GM10847 (cell line): ENCODE measurements around the gene LRRN4CL.

ENCODE experiments used
- POLR2A ChIP-seq: IDR thresholded peaks from 2 replicates; pipeline ENCODE4 v1.6.1; 2011; ENCODE audit not compliant: insufficient read length; ENCODE audit errors: extremely low read depth

Gene LRRN4CL

GRCh38 chr11:62689421-62690183 is at the start of gene LRRN4CL:
TSS of gene LRRN4CL (minus strand) at chr11:62689530. CDS start at chr11:62688508, 1,022 bp downstream.
- TF ChIP-seq POLR2A: no peak

- TF ChIP-seq POLR2A: no peak
Observed at GRCh38 chr11:62737196-62737595, 47.9 kb upstream of the LRRN4CL start.

GRCh38 chr11:62732830-62733229 is 43.5 kb upstream of the LRRN4CL start:
- TF ChIP-seq POLR2A: no peak

DNA sequence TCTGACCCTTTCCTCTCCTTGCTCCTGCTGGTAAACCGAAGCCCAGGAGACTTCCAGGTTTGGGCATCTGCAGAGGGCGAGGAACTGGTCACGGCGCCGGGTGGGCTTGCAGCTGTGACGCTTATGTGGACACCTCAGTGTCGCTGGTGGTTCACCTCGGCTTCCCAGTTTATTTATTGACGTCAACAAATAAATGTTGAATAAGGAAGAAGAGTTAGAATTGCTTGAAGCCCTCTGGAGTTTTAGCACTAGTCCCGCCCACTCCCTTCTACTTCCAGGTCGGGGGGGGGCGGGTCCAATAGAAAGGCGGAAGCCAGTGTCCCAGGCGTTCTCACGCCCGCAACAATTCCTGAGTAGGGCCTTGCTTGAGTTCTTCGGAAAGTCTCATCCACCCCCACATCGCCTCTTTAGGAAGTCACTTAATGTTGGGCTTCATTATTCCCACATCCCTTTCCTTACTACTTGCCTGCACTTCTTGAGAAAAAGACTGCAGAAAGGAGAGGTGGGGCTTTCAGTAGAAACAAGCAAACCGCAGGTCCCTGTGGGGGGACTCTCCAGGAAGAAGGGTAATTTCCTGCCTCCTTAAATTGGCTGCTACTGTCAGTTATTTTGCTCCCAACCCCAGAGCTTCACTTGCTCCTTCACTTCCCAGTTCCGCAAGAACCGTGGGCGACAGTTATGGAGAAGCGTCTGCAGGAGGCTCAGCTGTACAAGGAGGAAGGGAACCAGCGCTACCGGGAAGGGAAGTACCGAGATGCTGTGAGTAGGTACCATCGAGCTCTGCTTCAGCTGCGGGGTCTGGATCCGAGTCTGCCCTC is 39.0 kb upstream of the LRRN4CL start, which contains the start of gene TTC9C:
TTC9C (plus strand) TSS at position 316 of the 818 bp plus-strand sequence; CDS start at position 679, 363 bp downstream.
- peak; percentile 16 for TF ChIP-seq POLR2A

- TF ChIP-seq POLR2A: no peak
Observed at GRCh38 chr11:62727872-62728170, 38.5 kb upstream of the LRRN4CL start.

DNA sequence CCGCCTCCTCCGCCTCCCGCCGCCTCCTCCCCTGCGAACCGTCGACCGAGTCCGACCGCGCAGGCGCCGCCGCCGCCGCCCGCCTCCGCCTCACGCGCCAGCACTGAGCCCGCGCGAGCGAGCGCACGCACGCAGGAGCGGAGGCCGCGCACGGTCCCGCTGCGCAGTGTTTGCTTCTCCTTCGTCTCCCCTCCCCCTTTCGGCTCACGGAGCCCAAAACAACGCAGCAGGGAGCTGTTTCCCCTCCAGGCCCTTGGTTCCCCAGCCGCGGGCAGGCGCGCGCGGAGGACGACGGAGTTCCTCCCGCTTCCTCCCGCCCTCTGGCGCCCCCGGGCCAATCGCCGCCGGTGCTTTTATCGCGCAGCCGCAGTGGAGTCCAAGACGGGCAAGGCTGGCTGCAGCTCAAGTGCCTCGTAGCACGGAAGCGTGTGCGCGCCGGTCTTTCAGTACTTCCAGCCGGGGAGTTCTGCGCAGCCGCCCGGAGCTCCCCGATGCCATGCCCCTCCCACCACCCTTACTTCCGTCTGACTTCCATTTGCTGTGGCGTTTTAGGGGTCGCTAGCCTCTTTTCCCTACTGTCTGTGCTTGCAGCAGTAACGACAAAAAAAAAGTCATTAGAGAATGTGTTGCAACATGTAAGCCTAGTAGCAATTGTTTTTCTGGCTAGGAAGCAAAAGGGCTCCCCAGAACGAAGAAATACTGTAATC is 38.0 kb upstream of the LRRN4CL start, which contains the start of gene HNRNPUL2:
HNRNPUL2 (minus strand) TSS at position 293 of the 707 bp plus-strand sequence. CDS start 301 bp downstream, outside the sequence.
- peak; percentile 92 for TF ChIP-seq POLR2A

- no peak for TF ChIP-seq POLR2A
Observed at GRCh38 chr11:62726915-62727164, 37.5 kb upstream of the LRRN4CL start.

DNA sequence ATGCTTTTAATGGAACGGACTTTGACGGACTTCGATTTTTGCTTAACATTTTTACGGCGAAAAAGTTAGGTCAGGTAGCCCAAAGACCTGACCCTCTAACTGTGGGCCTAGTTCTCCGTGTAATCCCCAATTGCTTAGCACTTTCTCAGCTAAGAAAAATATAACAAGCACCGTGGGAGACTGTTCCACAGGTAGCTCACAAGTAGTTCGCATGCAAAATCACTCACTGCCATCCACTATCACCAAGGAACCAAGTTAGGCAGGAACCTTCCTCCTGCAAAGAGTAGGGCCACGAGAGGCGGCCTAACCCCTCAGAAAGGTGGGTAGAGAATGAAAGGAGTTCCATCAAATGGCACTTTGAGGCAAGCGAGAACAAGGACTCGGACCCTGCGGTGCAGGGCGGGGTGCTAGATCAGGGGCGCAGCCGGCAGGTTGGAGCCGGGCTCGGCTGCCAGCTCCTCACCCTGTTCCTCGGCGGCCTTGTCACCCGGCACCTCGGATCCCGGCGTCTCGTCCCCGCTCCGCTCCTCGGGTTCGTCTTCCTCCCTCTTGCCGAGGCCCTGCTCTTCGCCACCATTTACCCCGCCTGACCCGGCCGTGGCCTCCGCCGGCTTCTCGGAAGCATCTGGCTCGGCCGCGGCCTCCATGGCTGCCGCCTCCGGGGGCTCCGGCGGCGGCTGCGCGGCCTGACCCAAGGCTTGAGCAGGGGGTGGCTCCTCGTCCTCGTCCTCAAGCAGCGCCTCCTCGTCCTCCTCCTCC is 37.0 kb upstream of the LRRN4CL start:
- TF ChIP-seq POLR2A: no peak

DNA sequence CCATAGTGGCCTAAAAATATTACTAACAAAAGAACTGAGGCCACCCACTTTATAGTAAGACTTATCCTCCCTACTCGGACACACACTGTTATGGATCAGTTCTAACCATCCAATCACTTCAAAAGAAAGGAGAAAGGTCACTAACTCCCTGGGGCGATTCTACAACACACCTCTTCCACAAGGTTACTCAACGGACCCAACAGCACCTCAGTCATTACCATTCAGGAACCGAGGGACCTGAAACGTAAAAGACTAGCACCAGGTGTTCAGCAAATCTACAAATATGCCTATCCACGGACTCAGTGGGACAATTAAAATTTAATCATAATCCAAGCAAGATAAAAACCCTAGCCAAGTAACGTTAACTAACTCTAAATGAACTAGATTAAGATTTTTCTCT is 36.3 kb upstream of the LRRN4CL start:
- TF ChIP-seq POLR2A: no peak

GRCh38 chr11:62724171-62724570 is 34.8 kb upstream of the LRRN4CL start:
- TF ChIP-seq POLR2A: no peak

- no peak for TF ChIP-seq POLR2A
Observed at GRCh38 chr11:62721994-62722393, 32.7 kb upstream of the LRRN4CL start.

DNA sequence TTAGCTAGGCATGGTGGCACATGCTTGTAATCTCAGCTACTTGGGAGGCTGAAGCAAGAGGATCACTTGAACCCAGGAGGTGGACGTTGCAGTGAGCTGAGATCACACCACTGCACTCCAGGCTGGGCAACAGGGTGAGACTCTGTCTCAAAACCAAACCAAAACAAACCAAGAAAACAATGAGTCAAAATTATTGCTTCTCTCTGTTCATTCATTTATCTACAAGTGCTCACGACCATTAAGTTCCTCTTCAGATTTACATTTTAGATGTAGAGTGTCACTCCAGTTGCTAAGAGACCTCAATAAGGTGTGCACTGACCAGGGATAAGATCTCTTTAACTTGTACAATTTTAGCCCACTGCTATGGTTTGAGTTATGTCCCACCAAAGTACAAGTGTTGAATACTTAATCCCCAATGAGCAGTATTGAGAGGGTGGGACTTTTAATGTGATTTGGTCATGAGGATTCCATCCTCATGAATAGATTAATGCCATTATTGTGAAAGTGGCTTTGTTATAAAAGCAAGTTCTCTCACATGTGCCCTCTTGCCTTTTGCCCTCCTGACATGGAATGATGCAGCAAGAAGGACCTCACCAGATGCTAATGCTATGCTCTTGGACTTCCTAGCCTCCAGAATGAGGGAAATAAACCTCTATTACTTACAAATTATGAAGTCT is 30.1 kb upstream of the LRRN4CL start:
- no peak for TF ChIP-seq POLR2A

DNA sequence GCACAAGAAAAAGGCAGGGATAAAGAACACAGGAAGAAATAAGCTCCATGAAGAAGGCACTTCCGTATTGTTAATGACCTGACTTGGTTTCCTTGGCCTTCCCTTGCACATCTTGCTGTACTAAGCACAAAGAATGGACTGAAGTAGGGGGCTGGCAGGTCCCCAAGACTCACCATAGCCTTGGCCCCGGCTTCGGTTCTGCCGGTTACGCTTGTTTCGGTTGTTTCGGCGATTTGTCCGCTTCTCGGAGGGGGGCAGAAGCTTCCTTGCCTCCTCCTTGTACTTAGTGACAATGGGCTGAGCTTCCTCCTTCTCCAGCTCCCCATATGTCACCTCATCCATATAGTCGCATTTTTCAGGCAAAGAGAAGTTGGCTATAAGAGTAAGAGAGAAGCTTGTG is 27.5 kb upstream of the LRRN4CL start:
- no peak for TF ChIP-seq POLR2A

GRCh38 chr11:62716206-62716605 is 26.9 kb upstream of the LRRN4CL start:
- no peak for TF ChIP-seq POLR2A
